HG03575 (cell line): ENCODE data around the gene FOXF2.

ENCODE experiments used
- ATAC-seq: cut with Tn5 transposase; IDR thresholded peaks from one replicate; pipeline ENCODE4 v1.9.1; 2021; ENCODE audit not compliant: unreplicated experiment, insufficient number of reproducible peaks, low FRiP score; ENCODE audit errors: extremely low read depth

FOXF2 gene

GRCh38 chr6:1436334-1437306 is 47.2 kb downstream of the FOXF2 start:
- ATAC-seq: no peak

GRCh38 chr6:1437553-1438406 is 48.4 kb downstream of the FOXF2 start:
- ATAC-seq: no peak

DNA sequence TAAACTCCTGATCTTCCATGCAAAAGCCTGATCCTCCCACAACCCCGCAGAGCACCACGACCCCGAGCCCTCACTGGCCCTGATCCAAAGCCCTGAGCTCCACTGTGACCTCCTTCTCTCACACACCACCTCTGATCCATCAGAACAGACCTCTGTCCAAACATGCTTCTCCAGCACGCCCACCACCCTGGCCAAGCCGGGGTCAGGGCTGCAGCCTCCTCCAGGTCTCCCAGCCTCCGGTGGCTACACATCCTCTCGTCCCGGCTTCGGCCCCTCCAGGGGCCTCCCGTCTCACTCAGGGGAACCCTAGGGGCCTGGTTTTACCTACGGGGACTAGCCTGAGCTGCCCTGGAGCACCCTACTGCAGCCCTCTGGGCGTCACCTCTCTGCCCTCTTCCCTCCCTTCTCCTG is 49.1 kb downstream of the FOXF2 start:
- ATAC-seq: no peak

GRCh38 chr6:1439349-1439748 is 50.0 kb downstream of the FOXF2 start:
- no peak for ATAC-seq

GRCh38 chr6:1442929-1443328 is 53.6 kb downstream of the FOXF2 start:
- no peak for ATAC-seq
